Measurements from ENCODE around the gene ABHD14A.

Gene ABHD14A

DNA sequence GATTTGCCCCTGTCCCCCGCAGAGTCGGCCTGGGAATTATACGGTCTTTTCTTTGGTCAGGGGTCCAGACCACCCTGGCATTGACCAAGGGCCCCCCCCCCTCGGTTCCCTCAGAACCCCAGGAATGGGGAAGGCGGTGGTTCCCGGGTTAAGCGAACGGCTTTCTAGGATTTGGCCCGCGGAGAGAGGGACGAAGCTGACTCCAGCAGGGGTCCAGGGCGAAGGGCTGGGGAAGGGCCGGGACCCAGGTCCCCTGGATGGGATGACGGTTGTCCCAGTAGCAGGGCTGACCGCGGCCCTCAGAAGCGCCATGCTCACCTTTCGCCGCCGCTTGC lies 33.4 kb upstream of the ABHD14A start:
- ChIA-PET CTCF (interaction anchor here (0.6 to 1.1 kb wide), 4 partner anchors 27 to 1556 kb away, joined by 3 read pairs; partner anchors contain the start of gene ABHD14B), POLR2A (ENCODE audit: low non-redundant PET) (no interaction called here)
- DNase-seq (ENCODE audit: low spot score): no peak
- peak overlapping the region; percentile 91 for H3K27ac ChIP-seq
- no peak for TF ChIP-seq CTCF (conservative IDR thresholded peaks at IDR 0.05; ENCODE audit: low read depth)

DNA sequence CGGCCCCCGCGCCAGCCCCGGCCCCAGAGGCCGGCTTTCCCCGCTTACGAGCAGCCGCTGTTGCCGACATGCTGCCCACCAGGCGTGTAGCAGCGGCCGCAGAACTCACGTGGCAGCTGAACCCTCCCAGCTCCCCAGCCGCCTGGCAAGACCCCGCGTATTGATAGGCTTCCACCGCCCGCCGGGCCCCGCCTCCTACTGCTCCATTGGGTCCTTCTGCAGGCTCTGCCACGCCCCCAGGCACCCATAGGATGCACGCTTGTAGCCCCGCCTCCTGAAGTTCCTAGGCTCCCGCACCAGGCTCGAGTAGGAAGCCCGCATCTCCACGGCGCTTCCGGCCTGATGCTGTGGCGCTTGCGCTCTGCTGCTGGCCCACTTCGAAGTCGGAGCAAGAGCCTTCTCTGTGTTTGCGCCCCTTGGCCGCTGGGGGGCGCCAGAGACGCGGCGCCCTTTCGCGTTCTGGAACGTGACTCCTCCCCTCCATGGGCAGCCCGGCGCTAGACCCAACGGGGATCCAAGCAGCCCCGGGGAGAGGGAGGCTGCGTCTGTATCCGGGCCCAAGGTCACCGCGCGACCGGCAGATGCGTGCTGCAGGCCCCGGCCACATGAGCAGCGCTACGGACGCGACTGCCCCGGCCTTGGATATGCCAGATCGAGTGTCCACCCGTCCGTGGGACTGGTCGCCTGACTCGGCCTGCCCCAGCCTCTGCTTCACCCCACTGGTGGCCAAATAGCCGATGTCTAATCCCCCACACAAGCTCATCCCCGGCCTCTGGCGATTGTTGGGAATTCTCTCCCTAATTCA lies 32.9 kb upstream of the ABHD14A start, which contains the start of the genes PARP3 and RRP9:
Gene PARP3 (plus strand): TSS at position 566 of the 805 bp plus-strand sequence. CDS start 993 bp downstream, outside the sequence.
Gene RRP9 (minus strand): TSS at position 107 of the 805 bp plus-strand sequence. CDS start 37 bp downstream, at position 70.
- peak; percentile 97 for DNase-seq (ENCODE audit: low spot score)
- ChIA-PET CTCF (interaction anchor here (0.6 to 1.1 kb wide), 7 partner anchors 14 to 1556 kb away, joined by 3 to 5 read pairs (median 3); partner anchors contain the start of genes ABHD14B and GPR62), POLR2A (ENCODE audit: low non-redundant PET) (no interaction called here)
- peak; percentile 98 for TF ChIP-seq CTCF (conservative IDR thresholded peaks at IDR 0.05; ENCODE audit: low read depth)
- H3K27ac ChIP-seq: peak within 1 kb of the TSS; percentile 91

DNA sequence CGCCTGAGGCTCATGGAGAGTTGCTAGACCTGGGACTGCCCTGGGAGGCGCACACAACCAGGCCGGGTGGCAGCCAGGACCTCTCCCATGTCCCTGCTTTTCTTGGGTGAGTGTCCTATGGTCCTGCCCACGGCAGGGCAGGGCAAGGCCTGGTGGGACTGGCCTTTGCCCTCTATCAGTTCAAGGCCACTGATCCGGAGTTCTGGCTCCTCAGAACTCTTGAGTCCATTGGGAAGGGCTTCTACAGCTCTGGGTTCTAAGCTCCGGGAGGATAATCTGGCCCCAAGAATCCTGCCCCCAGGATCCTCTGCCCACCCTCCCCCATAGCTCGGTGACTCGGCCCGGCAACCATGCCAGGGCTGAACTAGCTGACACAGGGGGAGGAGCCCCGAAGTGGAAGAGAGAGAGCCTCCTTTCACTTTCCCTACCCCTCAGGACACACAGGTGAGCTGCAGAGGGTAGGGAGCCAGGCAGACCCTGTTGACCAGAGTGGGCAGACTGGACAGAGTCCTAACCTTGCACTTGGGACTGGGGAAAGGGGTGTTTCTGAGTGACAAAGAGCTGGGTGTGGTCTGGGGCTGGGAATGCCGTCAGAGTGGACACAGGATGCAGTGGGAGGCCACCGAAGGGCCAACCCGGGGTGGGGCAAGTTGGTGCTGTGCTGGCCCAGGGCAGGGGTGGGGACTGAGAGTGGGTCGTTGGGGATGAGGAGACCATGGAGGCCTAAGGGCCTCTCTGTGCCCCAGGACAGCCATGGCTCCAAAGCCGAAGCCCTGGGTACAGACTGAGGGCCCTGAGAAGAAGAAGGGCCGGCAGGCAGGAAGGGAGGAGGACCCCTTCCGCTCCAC lies 32.0 kb upstream of the ABHD14A start:
- ChIA-PET CTCF (interaction anchor here (0.6 to 1.1 kb wide), 5 partner anchors 13 to 333 kb away, joined by 3 to 5 read pairs (median 3); partner anchors contain the start of genes ABHD14B and GPR62), POLR2A (ENCODE audit: low non-redundant PET) (interaction anchor here (0.8 kb wide), 1 partner anchor 397 kb away, joined by 4 read pairs; no protein-coding TSS in a partner anchor)
- H3K27ac ChIP-seq: peak overlapping the region; percentile 91
- DNase-seq (ENCODE audit: low spot score): peak; percentile 80
- no peak for TF ChIP-seq CTCF (conservative IDR thresholded peaks at IDR 0.05; ENCODE audit: low read depth)

GRCh38 chr3:51943451-51944391 lies 31.1 kb upstream of the ABHD14A start:
- POLR2A ChIA-PET (ENCODE audit: low non-redundant PET): no interaction called here
- peak overlapping the region; percentile 91 for H3K27ac ChIP-seq
- CTCF ChIA-PET: interaction anchor here (0.6 to 1.1 kb wide), 3 partner anchors 12 to 179 kb away, joined by 3 read pairs; partner anchors contain the start of gene GPR62

GRCh38 chr3:51944451-51945021 lies 30.3 kb upstream of the ABHD14A start:
- ChIA-PET CTCF (interaction anchor here (0.7 kb wide), 1 partner anchor 178 kb away, joined by 3 read pairs; no protein-coding TSS in a partner anchor), POLR2A (ENCODE audit: low non-redundant PET) (no interaction called here)
- peak overlapping the region; percentile 91 for H3K27ac ChIP-seq
- no peak for DNase-seq (ENCODE audit: low spot score)
- no peak for TF ChIP-seq CTCF (conservative IDR thresholded peaks at IDR 0.05; ENCODE audit: low read depth)

More at GRCh38 chr3:51943451-51944391, 31.1 kb upstream of the ABHD14A start:
- no peak for DNase-seq (ENCODE audit: low spot score)
- no peak for TF ChIP-seq CTCF (conservative IDR thresholded peaks at IDR 0.05; ENCODE audit: low read depth)
